HG02981 (cell line): ENCODE data around the gene SDF4.

ENCODE experiments used
- ATAC-seq: cut with Tn5 transposase; IDR thresholded peaks from one replicate; pipeline ENCODE4 v1.9.1; 2021; ENCODE audit warnings: mild to moderate bottlenecking, moderate library complexity; ENCODE audit not compliant: unreplicated experiment

Gene SDF4, protein sequence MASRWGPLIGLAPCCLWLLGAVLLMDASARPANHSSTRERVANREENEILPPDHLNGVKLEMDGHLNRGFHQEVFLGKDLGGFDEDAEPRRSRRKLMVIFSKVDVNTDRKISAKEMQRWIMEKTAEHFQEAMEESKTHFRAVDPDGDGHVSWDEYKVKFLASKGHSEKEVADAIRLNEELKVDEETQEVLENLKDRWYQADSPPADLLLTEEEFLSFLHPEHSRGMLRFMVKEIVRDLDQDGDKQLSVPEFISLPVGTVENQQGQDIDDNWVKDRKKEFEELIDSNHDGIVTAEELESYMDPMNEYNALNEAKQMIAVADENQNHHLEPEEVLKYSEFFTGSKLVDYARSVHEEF

DNA sequence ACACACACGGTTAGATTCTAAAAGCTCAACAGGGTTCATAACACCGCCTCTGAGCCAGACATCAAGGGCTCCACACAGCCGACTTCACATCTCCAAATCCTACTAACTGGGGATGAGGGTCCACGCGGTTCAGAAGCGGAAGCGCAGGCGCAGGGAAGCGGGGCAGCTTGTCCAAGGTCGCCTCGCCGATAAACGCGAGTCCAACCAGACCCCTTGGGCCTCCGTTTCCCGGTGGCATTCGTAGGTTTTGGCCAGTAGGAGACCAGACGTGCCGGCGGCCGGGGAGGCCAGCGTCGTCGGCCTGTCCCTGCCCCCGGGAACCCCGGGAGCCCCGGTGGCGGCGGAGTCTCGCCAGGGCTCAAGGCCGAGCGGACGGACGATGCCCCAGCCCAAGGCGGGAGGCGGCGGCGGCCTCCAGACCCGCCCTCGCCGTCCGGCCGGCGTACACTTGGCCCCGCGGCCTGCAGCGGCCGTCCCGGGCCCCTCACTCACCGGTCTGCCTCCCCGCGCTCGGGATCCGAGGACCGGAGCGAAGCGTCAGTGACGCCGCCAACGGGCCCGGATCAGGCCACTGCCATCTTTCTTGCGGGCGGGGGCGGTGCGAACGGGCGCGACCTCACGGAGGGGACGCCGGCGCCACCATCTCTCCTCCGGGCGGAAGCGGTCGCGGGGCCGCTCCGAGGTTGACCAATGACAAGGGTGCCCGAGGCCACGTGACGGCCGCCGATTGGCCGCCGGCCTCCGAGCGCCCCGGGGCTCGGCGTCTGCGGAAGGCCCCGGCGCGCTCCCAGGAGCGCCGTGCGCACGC, at the start of gene SDF4:
Gene SDF4, minus strand, starts transcription at position 602 of the 808 bp plus-strand sequence. CDS start 3,229 bp downstream, outside the sequence.
- ATAC-seq = peak; percentile 91

DNA sequence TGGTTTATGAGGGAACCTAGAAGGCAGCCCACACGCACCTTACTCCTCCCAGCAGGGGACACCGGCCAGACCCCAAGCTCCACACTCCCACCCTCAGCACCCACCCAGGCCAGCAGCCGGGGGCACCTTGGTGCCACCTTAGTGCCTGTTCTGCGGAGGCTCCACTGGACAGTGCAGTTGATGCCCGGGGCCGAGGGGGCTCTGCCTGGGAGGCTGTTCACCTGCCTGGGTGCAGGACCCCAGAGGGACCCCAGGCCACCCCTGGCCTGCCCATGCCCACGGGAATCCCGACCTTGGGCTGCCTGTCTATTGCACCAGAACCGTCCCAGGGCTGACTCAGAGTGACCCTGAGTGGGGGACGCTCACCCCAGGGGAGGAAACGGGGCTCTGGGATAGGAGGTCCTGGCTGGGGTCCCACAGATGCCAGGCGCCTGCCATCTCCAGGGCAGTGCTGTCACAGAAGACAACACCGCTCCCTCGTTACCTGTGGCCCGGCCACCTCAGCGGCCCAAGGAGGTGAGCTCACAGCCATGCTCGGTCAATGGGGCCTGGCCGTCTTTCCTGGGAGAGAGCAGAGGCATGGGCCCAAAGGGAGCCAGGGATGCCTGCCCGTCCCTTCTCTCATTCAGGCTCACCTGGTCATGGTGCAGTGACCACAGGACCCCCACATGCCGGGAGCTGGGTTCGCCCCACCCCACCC, 49.1 kb upstream of the SDF4 start:
- ATAC-seq = no peak

DNA sequence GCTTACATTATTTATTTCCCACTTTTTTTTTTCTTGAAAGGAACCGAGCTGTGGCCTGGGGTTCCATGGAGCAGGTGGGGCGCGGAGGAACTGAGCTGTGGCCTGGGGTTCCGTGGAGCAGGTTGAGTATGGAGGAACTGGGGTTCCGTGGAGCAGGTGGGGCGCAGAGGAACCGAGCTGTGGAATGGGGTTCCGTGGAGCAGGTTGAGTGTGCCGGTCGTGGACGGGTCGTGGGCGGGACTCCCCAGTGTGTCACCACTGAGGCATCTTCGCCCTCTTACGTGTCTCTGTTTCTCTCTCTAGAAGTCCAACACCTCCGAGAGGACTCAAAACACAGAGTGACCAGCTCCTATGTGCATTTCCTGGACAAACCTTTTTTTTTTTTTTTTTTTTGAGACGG, 47.2 kb upstream of the SDF4 start:
- no peak for ATAC-seq

DNA sequence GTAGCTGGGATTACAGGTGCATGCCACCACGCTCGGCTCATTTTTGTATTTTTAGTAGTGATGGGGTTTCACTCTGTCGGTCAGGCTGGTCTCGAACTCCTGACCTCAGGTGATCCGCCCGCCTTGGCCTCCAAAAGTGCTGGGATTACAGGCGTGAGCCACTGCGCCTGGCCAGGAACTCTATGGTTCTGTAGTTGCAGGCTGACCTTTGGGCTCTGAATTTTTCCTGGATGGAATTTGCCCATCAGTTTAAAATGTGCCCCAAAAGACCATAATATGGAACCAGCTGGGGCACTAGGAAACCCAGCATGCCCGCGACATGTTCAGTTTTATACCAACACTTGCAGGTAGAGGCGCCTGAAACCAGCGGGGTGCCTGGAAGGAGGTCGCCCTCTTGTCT, 46.8 kb upstream of the SDF4 start:
- ATAC-seq = no peak

DNA sequence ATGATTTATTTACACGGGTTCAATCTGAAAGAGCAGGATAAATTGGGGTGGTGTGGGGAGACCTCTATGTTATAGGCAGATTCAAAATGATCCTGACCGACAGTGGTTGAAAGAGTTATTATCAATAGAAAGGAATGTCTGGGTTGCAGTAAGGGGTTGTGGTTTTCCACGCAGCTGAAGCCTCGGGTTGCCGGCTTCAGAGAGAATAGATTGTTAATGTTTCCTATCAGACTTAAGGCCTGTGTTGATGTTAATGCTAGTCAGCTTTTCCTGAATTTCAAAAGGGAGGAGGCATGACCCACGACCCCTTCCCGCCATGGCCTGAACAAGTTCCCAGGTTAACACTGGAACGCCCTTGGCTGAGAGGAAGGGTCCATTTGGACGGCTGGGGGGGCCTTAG, 44.0 kb upstream of the SDF4 start:
- ATAC-seq = no peak

DNA sequence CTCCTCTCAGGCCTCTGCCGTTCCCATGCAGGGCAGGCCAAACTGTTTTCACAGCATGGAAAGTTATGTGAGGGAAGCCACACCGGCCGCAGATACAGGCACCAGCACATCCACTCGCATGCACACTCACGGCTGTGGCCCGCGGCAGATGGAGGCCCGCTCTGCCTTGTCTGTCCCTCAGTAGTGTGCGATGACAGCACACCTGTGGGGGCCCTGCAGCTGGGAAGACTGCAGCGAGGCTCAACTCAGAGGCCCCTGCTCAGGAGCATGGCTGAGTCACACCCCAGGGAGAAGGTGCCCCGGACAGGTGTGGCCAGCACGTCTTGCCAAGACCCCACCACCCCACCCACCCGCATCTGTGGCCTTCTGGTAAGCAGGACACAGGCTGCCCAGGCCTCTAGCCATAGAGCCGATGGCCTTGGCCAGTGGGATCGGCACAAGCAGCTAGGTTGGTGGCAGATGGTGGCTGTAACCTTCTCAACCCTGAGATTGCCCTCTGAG, 43.2 kb upstream of the SDF4 start:
- no peak for ATAC-seq

DNA sequence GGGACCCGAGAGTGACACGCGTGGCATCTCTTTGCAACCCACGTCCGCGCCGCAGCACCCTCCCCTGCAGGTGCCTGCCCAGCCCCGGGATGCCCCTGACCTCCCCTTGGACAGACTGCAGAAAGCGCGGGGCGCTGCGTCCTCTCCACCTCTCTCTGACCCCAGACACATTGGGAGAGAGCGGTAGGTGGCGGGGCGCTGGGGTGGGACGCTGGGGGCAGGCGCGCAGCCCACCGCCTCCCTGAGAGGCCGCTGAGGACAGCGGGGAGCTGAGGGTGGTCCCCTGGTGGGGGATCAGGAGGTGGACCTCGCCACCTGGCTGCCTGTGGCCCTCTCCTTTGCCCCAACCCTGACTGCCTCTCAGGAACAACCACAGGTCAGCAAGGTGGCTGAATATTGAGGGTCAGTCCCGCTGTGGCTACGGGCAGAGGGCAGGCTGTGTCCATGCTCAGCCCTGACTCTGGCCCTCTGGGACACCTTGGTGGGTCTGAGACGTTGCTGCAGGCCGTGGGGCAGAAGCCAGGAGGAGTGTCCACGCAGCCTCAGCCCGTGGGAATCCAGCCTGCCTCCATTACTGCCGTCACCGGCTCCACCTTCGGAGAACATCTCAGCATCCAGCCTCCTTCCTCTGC, 42.6 kb upstream of the SDF4 start:
- no peak for ATAC-seq

DNA sequence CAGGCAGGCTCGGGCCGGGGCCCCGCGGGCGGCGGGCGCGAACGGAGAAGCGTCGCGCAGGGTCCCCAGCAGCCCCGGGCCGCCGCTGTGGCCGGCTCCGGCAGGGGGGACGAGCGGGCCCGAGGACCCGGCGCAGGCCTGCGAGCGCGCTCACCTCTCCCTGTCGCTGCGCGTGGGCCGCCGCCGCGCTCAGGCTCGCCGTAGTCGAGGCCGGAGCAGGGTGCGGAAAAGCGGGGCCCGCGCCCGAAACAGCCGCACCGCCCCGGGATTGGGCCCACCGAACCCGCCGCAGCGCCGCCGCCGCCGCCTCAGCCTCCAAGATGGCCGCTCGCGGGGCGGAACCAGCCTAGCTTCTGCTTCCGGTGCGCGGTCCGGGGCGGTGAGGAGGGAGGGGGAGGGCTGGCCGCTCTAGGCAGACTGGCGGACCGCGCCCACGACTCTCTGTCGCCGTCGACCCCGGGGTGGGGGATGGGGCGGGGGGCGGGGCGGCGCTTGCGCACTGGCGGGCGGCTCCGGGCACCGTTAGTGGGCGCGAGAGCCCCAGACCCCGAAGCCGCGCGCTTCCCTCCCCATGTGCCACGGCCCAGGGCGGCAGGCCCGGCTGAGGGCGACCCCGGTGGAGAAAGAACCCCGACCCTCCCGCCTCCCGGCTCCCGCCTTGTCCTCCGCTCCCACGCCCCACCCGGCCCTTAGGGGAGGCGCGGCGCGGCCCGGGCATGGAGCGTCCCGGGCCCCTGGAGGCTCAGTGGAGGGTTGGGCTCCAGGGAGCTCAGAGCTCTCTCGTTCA, 41.9 kb upstream of the SDF4 start, which contains the start of gene UBE2J2:
Gene UBE2J2, minus strand, starts transcription at position 343 of the 787 bp plus-strand sequence. CDS start 5,862 bp downstream, outside the sequence.
- peak; percentile 79 for ATAC-seq

DNA sequence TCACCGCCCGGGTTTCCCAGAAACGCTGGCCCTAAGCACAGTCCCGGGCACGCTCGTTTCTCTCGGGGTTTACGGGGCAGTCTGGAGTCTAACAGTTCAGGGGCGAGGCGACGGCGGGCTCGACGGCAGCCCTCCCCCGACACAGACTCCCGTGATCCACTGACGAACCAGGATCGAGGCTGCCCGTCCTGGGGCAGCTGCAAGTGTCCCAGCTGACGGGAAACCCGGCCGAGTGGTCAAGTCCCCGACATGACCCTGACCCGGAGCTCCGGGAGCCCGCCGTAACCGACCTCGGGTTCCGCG, 41.4 kb upstream of the SDF4 start:
- ATAC-seq = no peak

DNA sequence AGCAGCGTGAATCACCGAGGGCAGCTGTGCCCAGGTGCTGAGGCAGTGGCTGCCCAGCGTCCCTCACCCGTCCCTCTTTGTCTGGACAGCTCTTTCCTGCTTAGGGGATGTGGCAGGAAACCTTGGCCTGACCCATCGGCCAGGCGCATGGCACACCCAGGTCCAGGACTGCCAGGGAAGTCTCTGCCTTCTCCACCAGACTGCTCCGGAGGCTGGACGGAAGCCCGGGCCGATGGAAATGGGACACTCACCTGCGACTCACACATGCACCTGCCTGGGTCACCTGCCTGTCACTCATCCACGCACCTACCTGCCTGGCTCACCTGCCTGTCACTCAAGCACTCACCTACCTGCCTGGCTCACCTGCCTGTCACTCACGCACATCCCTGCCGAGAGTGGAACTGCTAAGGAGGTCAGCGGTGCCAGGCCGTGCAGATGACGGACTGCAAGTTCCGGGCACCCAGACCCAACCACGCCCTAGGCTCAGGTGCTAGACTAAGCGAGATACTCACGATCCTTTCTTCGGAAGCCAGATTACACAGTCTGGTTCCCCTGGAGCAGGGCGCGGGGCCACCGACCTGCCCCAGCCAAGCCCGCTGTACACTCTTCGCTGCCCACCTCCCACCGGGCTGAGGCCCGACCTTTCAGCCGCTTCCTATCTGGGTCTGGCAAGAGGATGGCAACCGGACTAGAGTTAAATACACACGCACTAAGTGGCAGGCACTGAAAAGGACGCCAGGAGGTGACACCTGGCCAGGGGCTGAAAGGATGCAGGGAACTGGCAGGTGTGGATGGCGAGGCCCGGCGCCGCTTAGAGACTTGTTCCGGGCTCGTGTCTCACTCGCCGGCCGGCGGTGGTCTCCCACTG, 40.8 kb upstream of the SDF4 start:
- no peak for ATAC-seq

DNA sequence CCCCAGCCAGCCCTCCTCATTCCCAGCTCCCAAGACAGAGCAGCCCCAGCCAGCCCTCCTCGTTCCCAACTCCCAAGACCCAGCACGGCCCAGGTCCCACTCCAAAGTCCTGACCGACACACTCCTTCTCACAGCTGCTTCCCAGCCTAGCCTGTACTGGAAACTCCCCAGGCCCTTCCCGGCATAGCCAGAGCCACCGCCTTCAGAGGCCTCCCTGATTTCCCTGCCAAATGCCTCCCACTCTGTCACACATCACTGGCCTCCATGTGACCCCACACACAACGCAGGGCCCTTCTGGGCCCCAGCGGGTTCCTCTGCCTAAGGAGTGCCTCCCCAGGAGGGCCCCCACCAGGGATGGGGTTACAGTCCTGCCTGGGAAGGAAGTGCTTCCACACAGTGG, 39.0 kb upstream of the SDF4 start:
- ATAC-seq = no peak

DNA sequence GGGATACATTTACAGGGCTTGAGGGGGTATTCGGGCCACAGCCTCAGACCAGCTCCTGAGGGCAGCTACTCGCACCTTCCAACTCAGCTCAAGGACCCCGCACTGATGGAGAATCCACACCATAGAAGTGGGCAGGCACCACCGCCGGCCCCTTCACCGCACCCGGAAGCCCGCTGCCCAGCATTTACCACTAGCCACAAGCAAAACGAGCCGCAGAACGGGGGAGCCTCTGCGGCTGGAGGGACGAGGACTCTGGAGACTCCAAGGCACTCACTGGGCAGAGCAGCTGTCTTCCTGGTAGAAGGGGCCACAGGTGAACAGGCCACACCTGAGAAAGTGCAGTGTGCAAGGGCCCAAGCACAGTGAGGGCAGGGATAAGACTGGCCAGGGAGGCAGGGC, 36.5 kb upstream of the SDF4 start:
- no peak for ATAC-seq

DNA sequence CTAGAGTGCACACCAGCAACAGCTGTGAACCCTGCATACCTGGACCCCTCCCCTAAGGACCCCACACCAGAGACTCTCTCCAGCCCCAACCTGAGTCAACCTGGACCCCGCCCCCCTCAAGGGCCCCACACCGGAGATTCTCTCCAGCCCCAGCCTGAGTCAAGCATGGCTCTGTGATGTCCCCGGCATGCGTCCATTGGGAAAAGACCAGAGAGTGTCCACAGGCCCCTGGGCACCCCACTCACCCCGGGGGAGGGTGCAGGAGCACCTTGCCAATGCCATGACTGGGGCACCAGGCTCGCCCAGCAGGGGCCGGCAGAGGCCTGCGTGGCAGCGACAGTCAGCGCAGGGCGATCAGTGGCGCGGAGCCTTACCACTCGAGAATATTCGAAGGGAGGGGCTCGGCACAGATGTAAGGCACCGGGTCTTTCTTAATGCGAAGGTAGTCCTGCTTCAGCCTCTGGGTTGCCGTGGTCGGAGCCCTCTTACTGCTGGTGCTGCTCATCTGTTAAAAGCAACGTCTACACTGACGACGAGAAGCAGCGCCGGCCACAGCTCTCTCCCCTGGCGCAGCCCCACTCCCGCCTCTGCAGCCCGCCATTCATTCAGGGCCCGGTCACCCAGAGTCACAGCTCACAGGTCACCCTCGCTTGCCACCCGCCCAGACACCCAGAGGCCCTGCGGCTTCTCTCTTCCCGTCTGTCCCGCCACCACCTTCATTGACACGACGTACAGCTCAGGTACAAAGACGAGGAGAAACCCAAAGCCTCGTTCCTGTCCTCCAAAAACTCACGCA, 35.9 kb upstream of the SDF4 start:
- no peak for ATAC-seq

DNA sequence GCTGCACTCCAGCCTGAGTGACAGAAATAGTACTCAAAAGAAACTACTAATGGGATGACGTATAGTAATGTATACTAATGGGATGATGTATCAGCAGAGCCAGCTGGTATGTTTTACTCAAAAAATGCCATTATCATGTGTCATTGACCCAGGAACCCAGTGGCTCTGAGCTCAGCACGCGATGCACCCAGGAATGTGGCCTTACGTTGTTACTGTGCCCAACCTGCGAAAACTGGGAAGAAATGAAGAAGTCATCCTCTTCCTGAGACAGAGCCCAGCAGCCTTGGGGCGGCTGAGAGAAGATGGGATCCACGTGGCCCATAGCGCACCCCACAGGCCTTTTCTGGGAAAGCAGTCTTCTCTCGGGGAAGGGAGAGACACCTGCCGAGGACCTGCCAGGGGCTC, 33.1 kb upstream of the SDF4 start:
- no peak for ATAC-seq

DNA sequence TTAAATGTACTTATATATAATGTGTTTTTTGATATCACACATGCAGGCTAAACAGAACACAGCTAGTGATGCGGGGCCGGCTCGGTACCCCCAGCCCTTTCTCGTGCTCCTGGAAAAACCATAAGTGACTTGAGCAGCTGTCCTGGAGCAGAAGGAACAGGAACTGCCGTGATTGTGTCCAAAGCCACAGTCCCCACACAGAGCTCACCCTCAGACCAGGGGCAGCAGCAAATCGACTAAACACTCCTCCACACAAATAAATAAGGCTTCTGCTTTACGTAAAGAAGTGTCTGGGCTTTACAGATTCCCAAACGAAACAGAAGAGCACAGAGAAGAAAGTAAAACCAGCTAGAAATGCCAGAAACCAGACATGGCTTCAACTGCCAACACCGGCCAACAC, 32.2 kb upstream of the SDF4 start:
- ATAC-seq = no peak

DNA sequence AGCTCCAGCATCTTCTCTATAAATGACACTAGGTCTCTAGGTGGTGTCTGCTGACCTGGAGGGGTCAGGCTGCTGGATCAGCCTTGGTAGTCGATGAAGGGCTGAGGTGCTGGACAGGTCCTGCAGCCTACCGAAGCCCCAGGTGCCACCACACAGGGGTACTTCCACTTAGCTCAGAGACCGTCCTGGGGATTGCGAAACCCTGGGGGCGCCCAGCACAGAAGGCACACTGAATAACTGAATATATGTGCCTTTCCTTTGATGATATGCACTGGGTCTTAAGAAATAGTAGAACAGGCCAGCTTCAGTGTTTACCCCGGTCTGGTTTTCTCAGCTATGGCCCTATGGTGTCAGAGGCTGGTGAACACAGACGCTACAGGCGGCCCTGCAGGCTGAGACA, 31.0 kb upstream of the SDF4 start:
- no peak for ATAC-seq

DNA sequence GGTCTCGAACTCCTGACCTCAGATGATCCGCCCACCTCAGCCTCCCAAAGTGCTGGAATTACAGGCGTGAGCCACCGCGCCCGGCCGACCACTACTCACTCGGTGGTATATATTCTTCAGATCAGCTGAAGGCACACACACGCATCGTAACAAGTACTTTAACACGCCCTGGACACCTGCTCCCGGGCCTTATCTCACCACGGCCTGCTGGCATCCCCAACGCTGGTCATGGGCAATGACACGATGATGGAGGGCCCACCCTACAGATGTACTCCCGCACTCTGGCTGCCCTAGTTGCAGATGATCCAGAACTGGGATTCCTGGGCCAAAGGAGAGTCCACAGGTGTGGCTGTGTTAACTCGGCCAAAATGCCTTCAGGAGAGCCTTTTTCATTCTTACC, 30.3 kb upstream of the SDF4 start:
- ATAC-seq = no peak

DNA sequence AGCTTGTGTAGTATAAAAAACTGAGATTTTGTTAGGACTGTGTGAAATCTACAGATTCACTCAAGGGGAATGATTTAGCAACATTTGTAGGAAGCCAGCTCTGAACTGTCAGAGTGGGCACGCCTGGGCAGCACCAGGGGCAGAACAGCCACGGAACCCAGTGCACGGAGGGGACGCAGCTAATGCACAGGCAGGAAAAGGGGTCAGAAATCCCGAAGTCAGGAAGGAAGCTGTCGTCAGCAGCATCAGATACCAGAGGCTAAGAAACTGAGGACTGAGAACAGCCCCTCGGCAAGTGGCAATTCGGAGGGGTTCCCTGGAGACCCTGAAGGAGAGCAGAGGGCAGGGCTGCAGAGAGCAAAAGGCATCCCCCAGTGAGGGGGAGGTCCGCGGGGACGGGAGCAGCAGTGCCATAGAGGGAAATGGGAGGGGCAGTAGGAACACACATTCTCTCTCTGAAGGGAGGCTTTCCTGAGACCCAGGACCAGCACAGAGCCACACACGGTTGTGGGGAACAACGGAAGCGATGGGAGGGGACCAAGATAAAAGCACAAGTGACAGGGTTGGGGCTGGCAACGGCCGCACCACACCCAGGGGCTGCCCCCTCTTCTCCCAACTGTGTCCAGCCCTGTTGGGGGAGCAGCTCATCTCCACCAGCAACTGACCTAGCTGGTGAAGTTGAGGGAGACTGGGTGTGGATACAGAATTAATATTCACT, 29.2 kb upstream of the SDF4 start:
- ATAC-seq = no peak
